Neural progenitor cell (in vitro differentiated cells): Measurements from ENCODE around the gene C1QTNF1.

Experiments
- CTCF ChIP-seq: fragments of 200-600 bp; sonication (generic); IDR thresholded peaks from 2 replicates; pipeline ENCODE4 v1.5.1; 2017; ENCODE audit warnings: antibody characterized with exemption, mild to moderate bottlenecking
- EZH2phosphoT487 ChIP-seq: fragments of 200-600 bp; sonication (generic); IDR thresholded peaks from 2 replicates; pipeline ENCODE4 v1.6.1; 2017; ENCODE audit warnings: antibody characterized with exemption

GRCh38 chr17:78988152-78988551 lies 35.8 kb upstream of the C1QTNF1 start:
- no peak for TF ChIP-seq CTCF
- no peak for TF ChIP-seq EZH2phosphoT487
